ENCODE measurements around the gene CATSPERB. TPM values are rescaled to one million over a fixed set of nuclear protein-coding genes. Genes with fewer than 3 reads are reported as not detected.

CATSPERB gene
- total and polyA plus RNA-seq, 10 of the 15 experiments (the other 5 are each of a cell fraction or from before 2014, with no cell fraction given) = not detected

DNA sequence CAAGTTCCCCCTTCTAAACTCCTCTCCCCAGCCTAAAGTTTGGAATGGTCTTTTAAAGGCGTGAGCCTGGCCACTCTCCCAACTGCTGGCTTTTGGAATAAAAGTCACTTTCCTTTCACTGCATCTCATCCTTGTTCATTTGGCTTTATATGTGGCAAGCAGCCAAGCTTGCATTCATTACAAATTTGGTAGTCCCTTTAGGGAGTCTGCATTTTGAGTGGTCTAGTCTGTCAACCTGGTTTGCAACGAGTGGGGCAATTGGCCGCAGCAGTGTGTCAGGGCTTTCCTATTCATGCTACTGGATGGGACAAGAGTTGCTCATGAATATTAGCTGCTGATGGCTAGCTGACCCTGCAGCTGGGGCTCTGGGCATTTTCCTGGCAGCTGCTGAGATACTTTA is 57.0 kb downstream of the CATSPERB start:
- ChIA-PET RAD21 (ENCODE audit: unreplicated experiment) (no interaction called here), CTCF (no interaction called here), SMC1A (ENCODE audit: uncharacterized antibody, unreplicated experiment) (no interaction called here), POLR2A (no interaction called here)
- no peak for ATAC-seq
- H3K4me2 ChIP-seq (ENCODE audit: control insufficient read depth, insufficient read depth) = no peak overlapping the region
- H3K9me3 ChIP-seq (replicated peaks; ENCODE audit: control insufficient read depth, insufficient read depth, low read length) = no peaks in the 10 kb centered on the region; the same call in 2 of the 3 replicates
- H3K27ac ChIP-seq (ENCODE audit: control insufficient read depth, insufficient read depth) = no peak overlapping the region
- H3K36me3 ChIP-seq (ENCODE audit: control insufficient read depth in 2 of 2, insufficient read depth in 2 of 2, low read length in 1 of 2) = no peaks in the 10 kb centered on the region
- H3K4me1 ChIP-seq (ENCODE audit: control insufficient read depth, insufficient read depth, low read length) = no peaks in the 10 kb centered on the region
- H3K9ac ChIP-seq (ENCODE audit: control insufficient read depth, insufficient read depth, low read length) = no peak overlapping the region
- 39% methylated on average over 3 of the region's 3 CpGs for WGBS (ENCODE audit: insufficient coverage, insufficient replicate concordance, low lambda C conversion rate, missing lambda C conversion rate)
- H3K27me3 ChIP-seq (replicated peaks in 1 of 2; ENCODE audit: control insufficient read depth in 2 of 2, insufficient read depth in 2 of 2, low read length in 1 of 2) = no peaks in the 10 kb centered on the region
- H3K79me2 ChIP-seq (ENCODE audit: control insufficient read depth, insufficient read depth, low read length) = no peaks in the 10 kb centered on the region
- H2AFZ ChIP-seq (ENCODE audit: control insufficient read depth, low read depth, low read length) = no peak overlapping the region
- intact Hi-C loops (cut with micrococcal nuclease; ENCODE audit: unreplicated experiment) = no loop called here
- H3K4me3 ChIP-seq = no peak overlapping the region
- in situ Hi-C loops (cut with MboI) = no loop called here
- FAIRE-seq = no peak
- no peak for TF ChIP-seq RAD21 (IDR thresholded peaks at IDR 0.05; ENCODE audit: insufficient read depth, low read depth, low read length)
- TF ChIP-seq CHD1 (IDR thresholded peaks at IDR 0.05; ENCODE audit: low read depth, low read length) = no peak
- TF ChIP-seq MXI1 (IDR thresholded peaks at IDR 0.05; ENCODE audit: low read depth, low read length) = no peak
- no peak for TF ChIP-seq SUZ12 (IDR thresholded peaks at IDR 0.05; ENCODE audit: unreplicated experiment)
- TF ChIP-seq TARDBP (IDR thresholded peaks at IDR 0.05; ENCODE audit: borderline replicate concordance) = no peak
- TF ChIP-seq, protein P1, sequence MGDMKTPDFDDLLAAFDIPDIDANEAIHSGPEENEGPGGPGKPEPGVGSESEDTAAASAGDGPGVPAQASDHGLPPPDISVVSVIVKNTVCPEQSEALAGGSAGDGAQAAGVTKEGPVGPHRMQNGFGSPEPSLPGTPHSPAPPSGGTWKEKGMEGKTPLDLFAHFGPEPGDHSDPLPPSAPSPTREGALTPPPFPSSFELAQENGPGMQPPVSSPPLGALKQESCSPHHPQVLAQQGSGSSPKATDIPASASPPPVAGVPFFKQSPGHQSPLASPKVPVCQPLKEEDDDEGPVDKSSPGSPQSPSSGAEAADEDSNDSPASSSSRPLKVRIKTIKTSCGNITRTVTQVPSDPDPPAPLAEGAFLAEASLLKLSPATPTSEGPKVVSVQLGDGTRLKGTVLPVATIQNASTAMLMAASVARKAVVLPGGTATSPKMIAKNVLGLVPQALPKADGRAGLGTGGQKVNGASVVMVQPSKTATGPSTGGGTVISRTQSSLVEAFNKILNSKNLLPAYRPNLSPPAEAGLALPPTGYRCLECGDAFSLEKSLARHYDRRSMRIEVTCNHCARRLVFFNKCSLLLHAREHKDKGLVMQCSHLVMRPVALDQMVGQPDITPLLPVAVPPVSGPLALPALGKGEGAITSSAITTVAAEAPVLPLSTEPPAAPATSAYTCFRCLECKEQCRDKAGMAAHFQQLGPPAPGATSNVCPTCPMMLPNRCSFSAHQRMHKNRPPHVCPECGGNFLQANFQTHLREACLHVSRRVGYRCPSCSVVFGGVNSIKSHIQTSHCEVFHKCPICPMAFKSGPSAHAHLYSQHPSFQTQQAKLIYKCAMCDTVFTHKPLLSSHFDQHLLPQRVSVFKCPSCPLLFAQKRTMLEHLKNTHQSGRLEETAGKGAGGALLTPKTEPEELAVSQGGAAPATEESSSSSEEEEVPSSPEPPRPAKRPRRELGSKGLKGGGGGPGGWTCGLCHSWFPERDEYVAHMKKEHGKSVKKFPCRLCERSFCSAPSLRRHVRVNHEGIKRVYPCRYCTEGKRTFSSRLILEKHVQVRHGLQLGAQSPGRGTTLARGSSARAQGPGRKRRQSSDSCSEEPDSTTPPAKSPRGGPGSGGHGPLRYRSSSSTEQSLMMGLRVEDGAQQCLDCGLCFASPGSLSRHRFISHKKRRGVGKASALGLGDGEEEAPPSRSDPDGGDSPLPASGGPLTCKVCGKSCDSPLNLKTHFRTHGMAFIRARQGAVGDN (IDR thresholded peaks at IDR 0.05) = no peak
- no peak for TF ChIP-seq RUNX3 (IDR thresholded peaks at IDR 0.05; ENCODE audit: low read length)
- no peak for TF ChIP-seq HDGF (IDR thresholded peaks at IDR 0.05)
- TF ChIP-seq NFIC (IDR thresholded peaks at IDR 0.05; ENCODE audit: low read depth, low read length) = no peak
- TF ChIP-seq MYC (IDR thresholded peaks at IDR 0.05; ENCODE audit: insufficient read depth, insufficient read length, insufficient replicate concordance, low read length, severe bottlenecking) = no peak
- no peak for TF ChIP-seq NFYA (IDR thresholded peaks at IDR 0.05; ENCODE audit: borderline replicate concordance, low read depth, low read length)
- TF ChIP-seq, protein P2, sequence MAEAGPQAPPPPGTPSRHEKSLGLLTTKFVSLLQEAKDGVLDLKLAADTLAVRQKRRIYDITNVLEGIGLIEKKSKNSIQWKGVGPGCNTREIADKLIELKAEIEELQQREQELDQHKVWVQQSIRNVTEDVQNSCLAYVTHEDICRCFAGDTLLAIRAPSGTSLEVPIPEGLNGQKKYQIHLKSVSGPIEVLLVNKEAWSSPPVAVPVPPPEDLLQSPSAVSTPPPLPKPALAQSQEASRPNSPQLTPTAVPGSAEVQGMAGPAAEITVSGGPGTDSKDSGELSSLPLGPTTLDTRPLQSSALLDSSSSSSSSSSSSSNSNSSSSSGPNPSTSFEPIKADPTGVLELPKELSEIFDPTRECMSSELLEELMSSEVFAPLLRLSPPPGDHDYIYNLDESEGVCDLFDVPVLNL (IDR thresholded peaks at IDR 0.05; ENCODE audit: low read depth, low read length) = no peak
- no peak for TF ChIP-seq HCFC1 (IDR thresholded peaks at IDR 0.05; ENCODE audit: low read length)
- H4K20me1 ChIP-seq (ENCODE audit: control insufficient read depth, insufficient read depth) = no peaks in the 10 kb centered on the region
- DNase-seq (ENCODE audit: low read depth, low spot score) = no peak
- no TSS peak for BruUV-seq (replicated peaks)

Measured in GM12878 (cell line).